ENCODE results near the gene IKBIP. TPM values are rescaled to one million over a fixed set of nuclear protein-coding genes. Genes with fewer than 3 reads are reported as not detected.
"Not testable (repeated sequence)": the region's sequence is repeated elsewhere in the genome, so short reads cannot be mapped to it uniquely, and the experiment has no call there.

The IKBIP gene
- total and polyA plus RNA-seq, 7 donors: 4.8 to 15.2 (median 7.2) TPM

DNA sequence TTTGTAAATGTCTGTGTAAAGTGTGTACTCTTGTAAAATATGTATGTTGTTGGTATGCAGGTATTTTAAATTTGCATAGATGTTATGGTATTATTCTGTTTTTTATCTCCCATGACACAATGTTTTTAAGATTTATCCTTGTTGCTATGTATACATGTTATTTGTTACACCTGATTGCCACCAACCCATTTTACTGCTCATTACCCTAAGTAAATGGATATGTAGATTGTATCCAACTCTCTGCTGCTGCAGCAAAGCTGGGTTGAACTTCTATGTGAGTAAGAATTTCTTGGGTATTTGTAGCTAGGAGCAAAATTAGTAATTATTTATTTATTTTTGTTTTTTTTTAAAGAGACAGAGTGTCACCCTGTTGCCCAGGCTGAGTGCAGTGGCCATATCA, 6.7 kb upstream of the IKBIP start:
- H3K27ac ChIP-seq: no peak overlapping the region
- H3K4me3 ChIP-seq: no peak overlapping the region
- no peaks in the 10 kb centered on the region for H3K27me3 ChIP-seq
- H3K9me3 ChIP-seq: no peaks in the 10 kb centered on the region
- H3K36me3 ChIP-seq: peaks cover 0 to 40% (median 4%) of the 10 kb centered on the region in 4 donors
- H3K4me1 ChIP-seq: peaks cover 0 to 11% (median 8%) of the 10 kb centered on the region in 4 donors
- no peak for DNase-seq
- intact Hi-C loops (cut with DNase I): loop anchor here (5.0 kb wide), 1 partner anchor 84 kb away; no protein-coding TSS in a partner anchor
- TF ChIP-seq POLR2AphosphoS5 (IDR thresholded peaks at IDR 0.05): no peak
- TF ChIP-seq, protein P1, sequence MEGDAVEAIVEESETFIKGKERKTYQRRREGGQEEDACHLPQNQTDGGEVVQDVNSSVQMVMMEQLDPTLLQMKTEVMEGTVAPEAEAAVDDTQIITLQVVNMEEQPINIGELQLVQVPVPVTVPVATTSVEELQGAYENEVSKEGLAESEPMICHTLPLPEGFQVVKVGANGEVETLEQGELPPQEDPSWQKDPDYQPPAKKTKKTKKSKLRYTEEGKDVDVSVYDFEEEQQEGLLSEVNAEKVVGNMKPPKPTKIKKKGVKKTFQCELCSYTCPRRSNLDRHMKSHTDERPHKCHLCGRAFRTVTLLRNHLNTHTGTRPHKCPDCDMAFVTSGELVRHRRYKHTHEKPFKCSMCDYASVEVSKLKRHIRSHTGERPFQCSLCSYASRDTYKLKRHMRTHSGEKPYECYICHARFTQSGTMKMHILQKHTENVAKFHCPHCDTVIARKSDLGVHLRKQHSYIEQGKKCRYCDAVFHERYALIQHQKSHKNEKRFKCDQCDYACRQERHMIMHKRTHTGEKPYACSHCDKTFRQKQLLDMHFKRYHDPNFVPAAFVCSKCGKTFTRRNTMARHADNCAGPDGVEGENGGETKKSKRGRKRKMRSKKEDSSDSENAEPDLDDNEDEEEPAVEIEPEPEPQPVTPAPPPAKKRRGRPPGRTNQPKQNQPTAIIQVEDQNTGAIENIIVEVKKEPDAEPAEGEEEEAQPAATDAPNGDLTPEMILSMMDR (IDR thresholded peaks at IDR 0.05): no peak
- no peak for TF ChIP-seq POLR2A (IDR thresholded peaks at IDR 0.05)
- no peak for TF ChIP-seq EP300 (IDR thresholded peaks at IDR 0.05)

DNA sequence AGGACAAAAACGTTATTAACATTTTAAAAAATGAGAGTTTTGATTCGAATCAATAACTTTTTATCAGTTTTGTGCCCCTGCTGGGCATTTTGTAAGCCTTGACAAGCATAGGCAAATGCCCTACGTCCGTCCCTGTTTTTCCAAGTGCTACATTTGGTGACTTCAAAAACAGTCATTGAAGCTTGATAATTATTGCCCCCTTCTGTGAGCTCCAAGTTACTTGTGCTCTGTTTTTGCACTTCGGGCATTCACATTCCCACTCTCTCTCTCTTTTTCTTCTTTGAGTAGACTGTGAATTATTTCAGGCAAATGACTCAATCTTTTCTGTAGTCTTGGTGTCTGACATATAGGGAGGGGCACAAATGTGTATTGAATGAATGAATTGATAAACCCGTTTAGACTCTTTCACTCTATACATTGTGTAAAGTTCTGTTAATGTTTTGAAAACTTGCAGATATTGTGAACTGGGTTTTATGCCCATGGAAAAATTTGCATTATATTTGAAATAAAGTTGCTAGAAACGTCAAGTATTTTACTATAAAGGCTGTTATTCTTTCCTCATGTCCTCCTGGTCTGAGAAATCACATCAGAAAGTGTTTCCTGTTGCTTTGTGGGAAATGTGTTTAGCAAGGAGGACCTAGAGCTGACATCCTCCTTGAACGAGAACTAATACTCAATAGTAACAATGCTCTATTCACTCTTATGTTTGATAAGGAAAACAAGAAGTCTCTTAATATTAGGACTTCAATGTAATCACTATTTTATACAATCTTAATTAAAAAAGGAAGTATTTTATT, 1.9 kb upstream of the IKBIP start:
- 5 to 6% methylated on average over 8 of the region's 8 CpGs for WGBS, 2 donors
- H3K4me3 ChIP-seq: peak overlapping the region; percentile 85 to 97 (median 92)
- H3K36me3 ChIP-seq: peaks cover 0 to 32% (median 4%) of the 10 kb centered on the region in 4 donors
- no peaks in the 10 kb centered on the region for H3K27me3 ChIP-seq
- H3K27ac ChIP-seq: peak overlapping the region in 2 of 4 donors; percentile 88 to 93
- intact Hi-C loops (cut with DNase I): loop anchor here (5.0 kb wide), 1 partner anchor 144 kb away; no protein-coding TSS in a partner anchor
- H3K9me3 ChIP-seq: no peaks in the 10 kb centered on the region
- TF ChIP-seq POLR2AphosphoS5 (IDR thresholded peaks at IDR 0.05) (no peak), POLR2A (IDR thresholded peaks at IDR 0.05) (no peak)
- peaks cover 0 to 33% (median 18%) of the 10 kb centered on the region in 4 donors for H3K4me1 ChIP-seq
- DNase-seq: no peak

DNA sequence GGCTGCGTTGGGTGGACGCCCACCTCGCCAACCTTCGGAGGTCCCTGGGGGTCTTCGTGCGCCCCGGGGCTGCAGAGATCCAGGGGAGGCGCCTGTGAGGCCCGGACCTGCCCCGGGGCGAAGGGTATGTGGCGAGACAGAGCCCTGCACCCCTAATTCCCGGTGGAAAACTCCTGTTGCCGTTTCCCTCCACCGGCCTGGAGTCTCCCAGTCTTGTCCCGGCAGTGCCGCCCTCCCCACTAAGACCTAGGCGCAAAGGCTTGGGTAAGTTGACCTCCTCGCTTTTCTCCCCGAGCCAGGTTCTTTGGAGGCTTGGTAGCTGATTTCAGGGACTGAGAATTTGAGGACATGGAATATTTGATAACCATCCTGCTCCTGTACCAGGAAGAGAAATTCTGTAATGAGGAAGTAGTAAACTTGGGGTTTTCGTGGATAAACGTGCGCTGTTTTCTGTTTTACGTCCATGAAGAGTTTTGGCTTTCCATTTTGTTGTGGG, 1.0 kb upstream of the IKBIP start:
- intact Hi-C loops (cut with DNase I): loop anchor here (1.0 to 5.0 kb wide), 2 partner anchors 52 to 143 kb away; partner anchors contain the start of gene SLC25A3

DNA sequence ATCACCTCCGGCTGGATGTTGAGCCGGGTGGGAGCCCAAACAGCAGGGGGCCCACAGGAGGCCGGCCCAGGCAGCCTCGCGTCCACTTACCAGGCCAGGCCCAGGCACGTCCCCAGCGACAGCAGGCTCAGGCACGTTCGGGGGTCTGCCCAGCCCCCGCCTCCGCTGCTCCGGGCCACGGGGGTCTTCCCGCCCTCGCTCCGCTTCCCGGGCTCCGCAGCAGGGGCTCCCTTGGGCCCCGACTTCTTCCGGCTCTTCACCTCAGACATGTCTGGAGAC, 216 bp downstream of the IKBIP start:
- peak overlapping the region; percentile 86 to 93 (median 88) for H3K27ac ChIP-seq
- H3K36me3 ChIP-seq: peaks cover 0 to 11% (median 2%) of the 10 kb centered on the region in 4 donors
- H3K4me3 ChIP-seq: peak overlapping the region; percentile 85 to 97 (median 92)
- DNase-seq: no peak
- 0 to 1% methylated on average over 20 of the region's 20 CpGs for WGBS, 2 donors
- intact Hi-C loops (cut with DNase I): loop anchor here (5.0 kb wide), 1 partner anchor 127 kb away; the partner anchor contains the start of gene TMPO
- H3K27me3 ChIP-seq: no peaks in the 10 kb centered on the region
- TF ChIP-seq POLR2AphosphoS5 (IDR thresholded peaks at IDR 0.05): no peak
- TF ChIP-seq, protein P1 (IDR thresholded peaks at IDR 0.05): no peak
- TF ChIP-seq POLR2A (IDR thresholded peaks at IDR 0.05): no peak
- TF ChIP-seq EP300 (IDR thresholded peaks at IDR 0.05): no peak
- peaks cover 0 to 33% (median 18%) of the 10 kb centered on the region in 4 donors for H3K4me1 ChIP-seq
- no peaks in the 10 kb centered on the region for H3K9me3 ChIP-seq

More for the DNA sequence above, 1.0 kb upstream of the IKBIP start:
- H3K36me3 ChIP-seq: peaks cover 0 to 23% (median 4%) of the 10 kb centered on the region in 4 donors
- peak overlapping the region; percentile 86 to 93 (median 88) for H3K27ac ChIP-seq
- peaks cover 0 to 33% (median 18%) of the 10 kb centered on the region in 4 donors for H3K4me1 ChIP-seq
- H3K4me3 ChIP-seq: peak overlapping the region; percentile 85 to 97 (median 92)
- DNase-seq: peak; percentile 70
- WGBS, 2 donors: 1% methylated on average over 24 of the region's 24 CpGs
- no peak for TF ChIP-seq EP300 (IDR thresholded peaks at IDR 0.05)
- TF ChIP-seq, protein P1 (IDR thresholded peaks at IDR 0.05): no peak
- no peak for TF ChIP-seq POLR2AphosphoS5 (IDR thresholded peaks at IDR 0.05)
- no peak for TF ChIP-seq POLR2A (IDR thresholded peaks at IDR 0.05)
- no peaks in the 10 kb centered on the region for H3K27me3 ChIP-seq
- no peaks in the 10 kb centered on the region for H3K9me3 ChIP-seq

DNA sequence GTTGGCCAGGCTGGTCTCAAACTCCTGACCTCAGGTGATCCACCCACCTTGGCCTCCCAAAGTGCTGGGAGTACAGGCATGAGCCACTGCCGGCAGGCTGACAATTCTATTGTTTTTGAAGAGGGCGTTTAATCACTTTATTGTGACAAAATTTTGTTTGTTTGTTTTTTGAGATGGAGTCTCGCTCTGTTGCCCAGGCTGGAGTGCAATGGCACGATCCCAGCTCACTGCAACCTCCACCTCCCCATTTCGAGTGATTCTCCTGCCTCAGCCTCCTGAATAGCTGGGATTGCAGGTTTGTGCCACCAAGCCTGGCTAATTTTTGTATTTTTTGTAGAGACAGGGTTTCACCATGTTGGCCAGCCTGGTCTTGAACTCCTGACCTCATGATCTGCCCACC, 1.8 kb downstream of the IKBIP start:
- WGBS, 2 donors: 90 to 93% methylated on average over 5 of the region's 5 CpGs
- DNase-seq, H3K9me3 ChIP-seq, H3K36me3 ChIP-seq, H3K4me3 ChIP-seq, H3K27ac ChIP-seq, H3K27me3 ChIP-seq: not testable (repeated sequence)
- peaks cover 0 to 33% (median 18%) of the 10 kb centered on the region in 4 donors for H3K4me1 ChIP-seq
- intact Hi-C loops (cut with DNase I): loop anchor here (5.0 kb wide), 1 partner anchor 126 kb away; the partner anchor contains the start of gene TMPO

All from sigmoid colon (tissue), 7 donors.